HG03025 (cell line): ENCODE data around the gene POLD1.

Source experiments
- ATAC-seq: cut with Tn5 transposase; IDR thresholded peaks from one replicate; pipeline ENCODE4 v1.9.1; 2021; ENCODE audit warnings: mild to moderate bottlenecking, moderate library complexity; ENCODE audit not compliant: unreplicated experiment, low FRiP score

Gene POLD1

GRCh38 chr19:50415661-50416033 lies 31.5 kb downstream of the POLD1 start:
- ATAC-seq = peak; percentile 40

DNA sequence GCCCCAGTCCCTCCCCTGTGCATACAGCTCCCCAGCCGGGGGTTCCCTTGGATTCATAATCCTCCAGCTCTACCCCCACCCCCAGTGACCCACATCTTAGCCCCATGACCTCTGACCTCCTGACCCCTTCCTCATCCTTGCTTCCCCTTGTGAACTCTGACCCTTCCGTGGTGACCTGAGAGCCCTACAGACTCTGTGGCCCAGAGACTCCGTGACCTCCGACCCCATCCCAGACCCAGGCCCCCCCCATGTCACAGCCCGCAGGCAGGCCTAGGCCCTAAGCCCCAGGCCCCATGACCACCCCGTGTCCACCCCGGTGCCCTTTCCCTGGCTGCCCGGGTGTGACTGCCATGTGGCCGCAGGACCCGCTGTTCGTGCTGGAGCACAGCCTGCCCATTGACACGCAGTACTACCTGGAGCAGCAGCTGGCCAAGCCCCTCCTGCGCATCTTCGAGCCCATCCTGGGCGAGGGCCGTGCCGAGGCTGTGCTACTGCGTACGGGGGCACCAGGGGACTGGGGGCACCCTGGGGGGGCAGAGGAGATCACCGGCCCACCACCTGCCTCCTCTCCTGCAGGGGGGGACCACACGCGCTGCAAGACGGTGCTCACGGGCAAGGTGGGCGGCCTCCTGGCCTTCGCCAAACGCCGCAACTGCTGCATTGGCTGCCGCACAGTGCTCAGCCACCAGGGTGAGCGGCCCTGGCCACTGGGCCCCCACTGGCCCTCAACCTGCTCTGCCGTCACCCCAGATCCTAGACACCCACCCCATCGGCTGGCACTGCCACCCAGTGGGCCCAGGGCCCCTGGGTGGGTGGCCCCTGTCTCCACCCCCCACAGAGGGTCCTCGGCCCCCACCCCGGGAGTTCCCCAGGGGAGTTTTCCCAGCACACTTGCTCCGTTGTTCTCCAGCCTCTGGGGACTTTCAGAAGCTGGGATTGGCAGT lies 32.2 kb downstream of the POLD1 start:
- ATAC-seq = no peak

- no peak for ATAC-seq
These were observed 33.2 kb downstream of the POLD1 start for GRCh38 chr19:50417111-50418081.

- no peak for ATAC-seq
These were observed 34.3 kb downstream of the POLD1 start, which contains the start of gene SPIB for GRCh38 chr19:50418176-50419021. TSS of gene SPIB (plus strand) at chr19:50418938. CDS start at chr19:50418963, 25 bp downstream.

GRCh38 chr19:50419022-50419579 lies 35.0 kb downstream of the POLD1 start:
- no peak for ATAC-seq

DNA sequence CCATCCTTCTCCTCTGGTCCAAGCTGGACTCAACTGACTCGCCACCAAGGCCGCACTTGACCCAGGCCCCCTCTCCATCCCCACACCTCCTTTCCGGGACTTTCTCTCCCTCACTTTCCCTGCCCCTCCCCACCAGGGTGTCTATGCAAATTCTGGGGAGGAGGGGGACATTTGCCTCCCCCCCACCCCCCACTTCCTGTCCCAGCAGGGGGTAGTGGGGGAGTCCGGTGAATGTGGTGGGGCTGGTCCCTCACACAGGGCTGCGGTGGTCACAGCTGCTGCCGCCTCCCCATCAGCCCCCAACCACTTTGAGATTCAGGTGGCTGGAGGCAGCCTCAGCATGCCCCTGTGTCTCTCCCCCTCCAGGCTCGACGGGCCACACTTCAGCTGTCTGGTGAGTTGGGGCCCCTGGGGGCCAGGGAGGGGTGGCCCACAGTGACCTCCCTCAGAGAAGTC lies 35.5 kb downstream of the POLD1 start:
- no peak for ATAC-seq

- no peak for ATAC-seq
These were observed 36.0 kb downstream of the POLD1 start for GRCh38 chr19:50420127-50420526.

- ATAC-seq = no peak
These were observed 36.7 kb downstream of the POLD1 start for GRCh38 chr19:50420808-50421207.

DNA sequence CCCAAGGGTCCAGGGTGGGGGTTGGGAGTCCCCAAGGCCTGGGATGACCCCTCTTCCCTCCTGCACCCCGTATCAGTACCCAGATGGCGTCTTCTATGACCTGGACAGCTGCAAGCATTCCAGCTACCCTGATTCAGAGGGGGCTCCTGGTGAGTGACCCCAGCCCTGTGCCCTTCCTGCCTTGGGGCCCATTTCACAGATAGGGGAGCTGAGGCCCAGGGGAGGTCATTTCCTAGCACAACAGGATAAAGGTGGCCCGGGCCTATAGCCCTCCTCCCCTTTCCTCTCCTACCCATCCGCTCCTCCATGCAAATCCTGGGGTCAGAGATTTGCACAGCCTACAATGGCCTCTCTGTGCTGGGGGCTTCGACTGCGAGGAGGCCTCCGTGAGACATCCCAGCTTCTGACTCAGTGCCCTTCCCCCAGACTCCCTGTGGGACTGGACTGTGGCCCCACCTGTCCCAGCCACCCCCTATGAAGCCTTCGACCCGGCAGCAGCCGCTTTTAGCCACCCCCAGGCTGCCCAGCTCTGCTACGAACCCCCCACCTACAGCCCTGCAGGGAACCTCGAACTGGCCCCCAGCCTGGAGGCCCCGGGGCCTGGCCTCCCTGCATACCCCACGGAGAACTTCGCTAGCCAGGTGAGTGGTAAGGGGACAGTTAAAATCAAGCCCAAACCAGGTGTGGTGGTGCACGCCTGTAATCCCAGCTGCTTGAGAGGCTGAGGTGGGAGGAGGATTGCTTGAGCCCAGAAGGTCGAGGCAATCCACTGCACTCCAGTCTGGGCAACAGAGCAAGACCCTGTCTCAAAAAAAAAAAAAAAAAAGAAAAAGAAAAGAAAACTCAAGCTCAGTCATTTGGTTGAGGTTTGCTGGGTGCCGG lies 38.5 kb downstream of the POLD1 start:
- ATAC-seq = no peak

- no peak for ATAC-seq
These were observed 39.3 kb downstream of the POLD1 start for GRCh38 chr19:50423279-50424113.

GRCh38 chr19:50425581-50425980 lies 41.4 kb downstream of the POLD1 start:
- ATAC-seq = no peak

DNA sequence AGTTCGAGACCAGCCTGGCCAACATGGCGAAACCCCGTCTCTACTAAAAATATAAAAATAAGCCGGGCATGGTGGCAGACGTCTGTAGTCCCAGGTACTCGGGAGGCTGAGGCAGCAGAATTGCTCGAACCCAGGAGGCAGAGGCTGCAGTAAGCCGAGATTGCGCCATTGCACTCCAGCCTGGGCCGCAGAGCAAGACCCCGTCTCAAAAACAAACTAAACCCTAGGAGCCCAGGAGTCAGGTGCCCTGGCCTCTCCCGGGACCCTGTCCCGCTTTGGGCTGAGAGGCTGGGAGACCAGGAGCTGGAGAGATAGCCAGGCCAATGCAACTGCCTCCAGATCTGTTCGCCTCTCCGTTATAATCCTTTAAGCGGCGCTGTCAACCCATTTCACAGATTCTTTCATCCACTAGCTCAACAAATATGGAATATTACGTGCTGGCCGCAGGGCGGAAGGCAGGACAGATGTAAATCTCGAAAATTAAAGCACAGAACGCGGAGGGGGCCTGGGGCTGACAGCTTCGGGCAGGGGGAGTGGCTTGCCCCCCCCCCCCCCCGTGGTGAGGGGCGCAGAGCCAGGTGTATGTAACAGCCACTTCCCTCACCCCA lies 43.3 kb downstream of the POLD1 start:
- no peak for ATAC-seq

GRCh38 chr19:50427997-50428425 lies 43.9 kb downstream of the POLD1 start:
- no peak for ATAC-seq

DNA sequence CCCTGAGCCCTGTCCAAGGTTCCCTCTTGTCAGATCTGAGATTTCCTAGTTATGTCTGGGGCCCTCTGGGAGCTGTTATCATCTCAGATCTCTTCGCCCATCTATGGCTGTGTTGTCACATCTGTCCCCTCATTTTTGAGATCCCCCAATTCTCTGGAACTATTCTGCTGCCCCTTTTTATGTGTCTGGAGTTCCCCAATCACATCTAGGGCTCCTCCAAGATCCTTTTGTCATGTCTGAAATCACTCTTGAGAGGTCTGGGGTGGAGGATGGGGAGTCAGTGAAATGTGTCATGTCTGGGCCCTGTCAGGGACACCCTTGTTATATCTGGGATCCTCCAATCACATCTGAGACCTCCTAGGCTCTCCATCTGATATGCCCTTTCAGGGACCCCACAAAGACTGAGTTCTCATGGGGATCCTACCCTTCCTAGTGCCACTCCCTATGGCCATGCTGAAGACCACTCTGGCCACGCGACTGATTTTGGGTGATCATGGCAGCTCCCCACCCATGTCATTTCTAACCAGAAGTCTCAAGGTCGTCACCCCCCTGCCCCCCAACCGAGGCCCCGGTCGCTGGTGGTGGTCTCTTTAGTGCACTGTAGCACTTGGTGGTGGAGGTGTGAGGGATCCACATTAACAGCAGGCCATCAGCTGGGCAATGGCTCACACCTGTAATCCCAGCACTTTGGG lies 44.8 kb downstream of the POLD1 start:
- no peak for ATAC-seq

DNA sequence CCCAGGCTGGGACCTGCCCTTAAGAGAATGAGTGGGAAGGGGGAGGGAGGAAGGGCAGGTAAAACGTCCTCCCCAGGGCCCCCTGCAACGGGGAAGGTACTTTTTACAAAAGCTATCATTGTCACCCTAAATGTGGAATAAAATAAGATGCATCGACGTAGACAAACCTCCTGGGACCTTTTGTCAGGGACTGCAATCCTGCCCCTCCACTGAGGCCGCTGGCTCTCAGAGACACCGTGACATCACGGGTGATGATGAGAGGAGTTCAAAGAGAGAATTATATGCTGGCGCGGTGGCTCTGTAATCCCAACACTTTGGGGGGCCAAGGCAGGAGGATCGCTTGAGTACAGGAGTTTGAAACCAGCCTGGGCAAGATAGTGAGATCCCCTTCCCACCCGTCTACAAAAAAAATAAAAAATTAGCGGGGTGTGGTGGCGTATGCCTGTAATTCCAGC lies 46.8 kb downstream of the POLD1 start:
- no peak for ATAC-seq

DNA sequence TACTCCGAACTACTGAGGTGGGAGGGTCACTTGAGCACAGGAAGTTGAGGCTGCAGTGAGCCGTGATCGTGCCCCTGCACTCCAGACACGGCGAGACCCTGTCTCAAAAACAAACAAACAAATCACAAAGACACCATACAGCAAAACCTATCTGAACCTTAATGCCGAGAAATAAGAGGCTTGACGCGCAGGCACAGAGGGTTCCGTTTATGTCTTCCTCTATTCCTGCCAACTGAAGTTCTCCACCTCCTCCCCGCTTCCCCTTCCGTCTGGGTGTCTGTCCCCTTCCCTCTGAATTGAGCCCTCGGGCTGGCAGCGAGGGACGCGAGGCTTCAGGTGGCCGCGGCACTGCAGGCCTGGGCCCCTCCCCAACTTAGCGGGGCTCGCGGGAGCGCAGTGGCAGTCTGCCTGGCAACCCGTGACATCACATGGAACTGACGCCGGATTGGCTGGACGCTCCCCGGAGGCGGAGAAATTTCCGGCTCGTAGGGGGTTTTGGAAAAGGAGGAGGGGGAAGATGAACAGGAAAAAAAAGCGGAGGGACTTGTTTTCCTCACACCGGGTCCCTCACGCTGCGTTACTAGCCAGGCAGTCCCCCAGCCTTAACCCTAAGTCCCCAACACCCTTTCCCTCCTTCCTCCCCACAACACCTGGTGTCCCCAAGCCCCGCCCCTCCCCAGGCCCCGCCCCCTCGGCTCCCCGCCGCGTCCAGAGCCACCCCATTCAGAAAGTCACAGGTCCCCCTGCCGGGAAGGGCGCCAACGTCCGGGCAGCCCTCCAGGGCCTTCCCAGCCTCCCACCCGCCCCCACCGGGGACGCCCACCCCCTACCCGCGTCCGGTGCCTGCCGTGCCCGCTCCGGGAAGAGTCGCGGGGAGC lies 47.4 kb downstream of the POLD1 start:
- ATAC-seq = peak; percentile 72
